Kidney (tissue), 14 donors: Measurements from ENCODE around the gene TAB2. TPM values are rescaled to one million over a fixed set of nuclear protein-coding genes. Genes with fewer than 3 reads are reported as not detected.
A peak's percentile ranks its signal among the peaks of the same experiment; 100 is the strongest.

Source experiments
- DNase-seq, 5 donors: peaks; one replicate each; pipeline ENCODE4 v3.0.0-alpha.2; 2013 to 2020
- FAIRE-seq: peaks from 2 replicates; lab custom pipeline; 2012; peaks lifted over from hg19 to GRCh38; lab: Jason Lieb, UNC
- H3K27ac ChIP-seq, 2 donors: one replicate each; pipeline ENCODE4 v1.7.0; 2013; ENCODE audit warnings: low read depth in 2 of 2, low read length in 2 of 2, inconsistent platforms in 1 of 2
- H3K27me3 ChIP-seq: one replicate; pipeline ENCODE4 v1.7.1; 2013; ENCODE audit warnings: low read length, inconsistent platforms; ENCODE audit not compliant: control insufficient read depth, insufficient read depth
- H3K36me3 ChIP-seq, 3 donors: one replicate each; pipeline versions ENCODE4 v1.7.0 to v1.7.1; 2013; ENCODE audit warnings: low read length in 3 of 3, control low read depth in 1 of 3, inconsistent platforms in 1 of 3; ENCODE audit not compliant: insufficient read depth in 3 of 3, control insufficient read depth in 2 of 3
- H3K4me1 ChIP-seq, 3 donors: one replicate each; pipeline versions ENCODE4 v1.7.0 to v1.7.1; 2013; ENCODE audit warnings: low read length in 3 of 3, inconsistent platforms in 1 of 3, low read depth in 1 of 3; ENCODE audit not compliant: control insufficient read depth in 2 of 3, insufficient read depth in 2 of 3
- H3K4me3 ChIP-seq, 3 donors: one replicate each; pipeline versions ENCODE4 v1.7.0 to v1.8.1; 2013; ENCODE audit warnings: low read length in 3 of 3, control low read depth in 1 of 3, inconsistent platforms in 1 of 3
- H3K9ac ChIP-seq, 3 donors: one replicate each; pipeline versions ENCODE4 v1.7.0 to v1.7.1; 2013; ENCODE audit warnings: low read length in 3 of 3, control low read depth in 1 of 3, inconsistent platforms in 1 of 3
- H3K9me3 ChIP-seq, 3 donors: one replicate each; pipeline versions ENCODE4 v1.7.0 to v1.7.1; 2013; ENCODE audit warnings: low read length in 3 of 3, control low read depth in 1 of 3, inconsistent platforms in 1 of 3; ENCODE audit not compliant: control insufficient read depth in 2 of 3, insufficient read depth in 1 of 3
- CTCF ChIP-seq: IDR thresholded peaks from 3 replicates; pipeline ENCODE4 v1.5.1; 2012; ENCODE audit warnings: mild to moderate bottlenecking, moderate library complexity, borderline replicate concordance; ENCODE audit not compliant: insufficient read depth; ENCODE audit errors: extremely low read depth
- intact Hi-C: fragments of 100-400 bp; cut with DNase I; formaldehyde crosslinking; loops from one replicate; pipeline ENCODE4 v1.11.1; 2022
- polyA plus RNA-seq: library from polyadenylated mRNA; stranded (reverse); fragments of 350-450 nt; fragmentation: Illumina TruSeq; extraction: RNeasy Lipid Tissue Mini Kit (QIAGEN cat#74804); gene quantifications from one replicate; pipeline ENCODE4 v1.2.3, GENCODE V29; 2014; ENCODE audit warnings: low read depth, low replicate concordance; ENCODE audit not compliant: insufficient read depth
- total RNA-seq: library from RNA; stranded (reverse); fragmentation: NEBNext Ultra II Directional; extraction: Animal tissue kit (Norgen Biotek cat#: 25700); gene quantifications from one replicate; pipeline ENCODE4 v1.2.1, GENCODE V29; 2021
- donor health status: control.
- donor health status: control.
- donor health status: control.
- donor health status: control.
- donor health status: control.
- donor health status: DM: yes; HTN: yes; CAD: no.
- donor health status: Normal renal cell carcinoma (clear cell type).

Gene TAB2
- total and polyA plus RNA-seq, 2 donors from 2014 or later, result 23.2 to 50.1 TPM

GRCh38 chr6:149431905-149432775, 114.6 kb downstream of the TAB2 start:
- peak; percentile 95 for TF ChIP-seq CTCF
- no peak overlapping the region for H3K9ac ChIP-seq
- H3K27ac ChIP-seq, result no peak overlapping the region
- no peaks in the 10 kb centered on the region for H3K27me3 ChIP-seq
- no peak overlapping the region for H3K4me3 ChIP-seq
- intact Hi-C loops, result no loop called here
- FAIRE-seq, result no peak
- H3K9me3 ChIP-seq, result no peaks in the 10 kb centered on the region
- DNase-seq, result peak; percentile 88 to 92 (median 91)
- no peaks in the 10 kb centered on the region for H3K36me3 ChIP-seq
- H3K4me1 ChIP-seq, result peaks cover 0 to 3% (median 0%) of the 10 kb centered on the region in 3 donors

GRCh38 chr6:149433405-149433804, 115.9 kb downstream of the TAB2 start:
- Histone ChIP-seq H3K9me3 (no peaks in the 10 kb centered on the region), H3K4me3 (no peak overlapping the region), H3K4me1 (peaks cover 0 to 3% (median 0%) of the 10 kb centered on the region in 3 donors), H3K27ac (no peak overlapping the region), H3K9ac (no peak overlapping the region), H3K27me3 (no peaks in the 10 kb centered on the region), H3K36me3 (no peaks in the 10 kb centered on the region)
- no peak for DNase-seq
- no peak for TF ChIP-seq CTCF
- no peak for FAIRE-seq
- intact Hi-C loops, result no loop called here

GRCh38 chr6:149433881-149434280, 116.4 kb downstream of the TAB2 start:
- no peak for DNase-seq
- intact Hi-C loops, result no loop called here

More at GRCh38 chr6:149433881-149434280, 116.4 kb downstream of the TAB2 start:
- H3K4me1 ChIP-seq, result peaks cover 0 to 3% (median 0%) of the 10 kb centered on the region in 3 donors
- no peaks in the 10 kb centered on the region for H3K36me3 ChIP-seq
- no peak overlapping the region for H3K9ac ChIP-seq
- no peaks in the 10 kb centered on the region for H3K27me3 ChIP-seq
- H3K9me3 ChIP-seq, result no peaks in the 10 kb centered on the region
- H3K4me3 ChIP-seq, result no peak overlapping the region
- FAIRE-seq, result no peak
- TF ChIP-seq CTCF, result no peak
- H3K27ac ChIP-seq, result no peak overlapping the region
